Endothelial cell (in vitro differentiated cells): ENCODE measurements around the gene RARA. TPM values are rescaled to one million over a fixed set of nuclear protein-coding genes. Genes with fewer than 3 reads are reported as not detected.

Experiments
- DNase-seq: peaks from one replicate; pipeline ENCODE4 v3.0.0; 2021; ENCODE audit warnings: low spot score
- H3K27ac Mint-ChIP-seq: one replicate; pipeline ENCODE4 v1.8.0; 2021; ENCODE audit warnings: mixed read lengths, inconsistent platforms; ENCODE audit not compliant: unreplicated experiment
- H3K27me3 Mint-ChIP-seq: one replicate; pipeline ENCODE4 v1.8.0; 2021; ENCODE audit warnings: mild to moderate bottlenecking, moderate library complexity, mixed read lengths, inconsistent platforms; ENCODE audit not compliant: unreplicated experiment
- H3K36me3 Mint-ChIP-seq: one replicate; pipeline ENCODE4 v1.8.0; 2021; ENCODE audit warnings: mild to moderate bottlenecking, low read depth, mixed read lengths, inconsistent platforms; ENCODE audit not compliant: unreplicated experiment
- H3K4me1 Mint-ChIP-seq: one replicate; pipeline ENCODE4 v1.8.0; 2021; ENCODE audit warnings: mild to moderate bottlenecking, mixed read lengths, inconsistent platforms; ENCODE audit not compliant: unreplicated experiment
- H3K4me3 Mint-ChIP-seq: one replicate; pipeline ENCODE4 v1.8.0; 2021; ENCODE audit warnings: mild to moderate bottlenecking, mixed read lengths, inconsistent platforms; ENCODE audit not compliant: unreplicated experiment
- H3K9me3 Mint-ChIP-seq: one replicate; pipeline ENCODE4 v1.8.0; 2021; ENCODE audit warnings: mixed read lengths, inconsistent platforms; ENCODE audit not compliant: unreplicated experiment
- CTCF ChIP-seq: fragments of 200-600 bp; sonication (generic); IDR thresholded peaks from one replicate; pipeline ENCODE4 v1.5.0; 2021; ENCODE audit warnings: antibody characterized with exemption; ENCODE audit not compliant: unreplicated experiment
- total RNA-seq: library from RNA; stranded (reverse); fragmentation: NEBNext Ultra II Directional; extraction: Animal tissue kit (Norgen Biotek cat#: 25700); gene quantifications from one replicate; pipeline ENCODE4 v1.2.1, GENCODE V29; 2021; ENCODE audit not compliant: unreplicated experiment

The RARA gene
- total RNA-seq, 1 donor from 2014 or later: 42.8 TPM

DNA sequence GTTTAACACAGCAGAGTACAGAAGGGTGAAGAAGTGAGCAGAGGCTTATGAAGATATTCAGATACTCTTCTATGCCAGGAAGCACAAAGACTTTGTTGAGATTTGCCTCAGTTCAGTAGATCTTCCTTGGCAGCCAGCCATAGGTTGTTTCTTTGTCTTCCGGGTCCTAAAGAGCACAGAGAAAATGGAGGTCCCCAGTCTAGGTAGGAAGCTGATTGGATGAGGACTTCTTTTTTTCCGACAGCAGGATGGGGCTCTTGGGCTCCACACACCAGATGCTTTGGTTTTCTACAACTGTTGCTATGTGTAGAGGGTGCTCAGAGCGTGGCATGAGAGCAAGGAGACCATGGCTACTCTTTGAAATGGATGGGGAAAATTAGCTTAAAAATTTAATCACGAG is 29.6 kb upstream of the RARA start:
- DNase-seq: no peak
- no peak for TF ChIP-seq CTCF
- Mint-ChIP-seq H3K36me3 (peaks cover 36% of the 10 kb centered on the region), H3K4me1 (no peaks in the 10 kb centered on the region), H3K27ac (no peak overlapping the region), H3K4me3 (no peak overlapping the region), H3K9me3 (no peaks in the 10 kb centered on the region), H3K27me3 (peaks cover 2% of the 10 kb centered on the region)

GRCh38 chr17:40281663-40282062 is 27.3 kb upstream of the RARA start:
- H3K9me3 Mint-ChIP-seq: no peaks in the 10 kb centered on the region
- H3K4me3 Mint-ChIP-seq: no peak overlapping the region
- DNase-seq: no peak
- no peak overlapping the region for H3K27ac Mint-ChIP-seq
- peaks cover 29% of the 10 kb centered on the region for H3K36me3 Mint-ChIP-seq
- no peak for TF ChIP-seq CTCF
- H3K4me1 Mint-ChIP-seq: no peaks in the 10 kb centered on the region
- peaks cover 2% of the 10 kb centered on the region for H3K27me3 Mint-ChIP-seq

DNA sequence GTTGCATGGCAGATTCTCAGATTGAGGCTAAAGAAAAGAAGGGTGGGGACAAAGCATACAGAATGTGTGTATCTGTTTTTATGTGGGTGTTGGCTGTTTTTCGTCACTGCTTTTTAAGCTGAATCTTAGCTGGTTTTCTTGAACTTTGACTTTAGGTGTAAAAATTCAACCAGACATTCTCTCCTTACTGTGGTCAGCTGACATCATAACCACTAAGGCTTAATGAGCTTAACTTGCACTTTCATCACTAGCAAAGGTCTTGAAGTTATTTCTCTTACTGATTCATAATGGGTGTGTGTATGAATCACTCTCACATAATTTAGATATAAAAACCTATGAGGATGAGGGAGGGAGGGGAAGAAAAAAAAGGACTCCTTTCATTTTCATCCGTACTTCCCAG is 25.3 kb upstream of the RARA start:
- Mint-ChIP-seq H3K4me1 (peaks cover 6% of the 10 kb centered on the region), H3K36me3 (peaks cover 18% of the 10 kb centered on the region), H3K27me3 (peaks cover 8% of the 10 kb centered on the region), H3K4me3 (no peak overlapping the region), H3K9me3 (no peaks in the 10 kb centered on the region), H3K27ac (no peak overlapping the region)
- no peak for TF ChIP-seq CTCF
- DNase-seq: no peak

DNA sequence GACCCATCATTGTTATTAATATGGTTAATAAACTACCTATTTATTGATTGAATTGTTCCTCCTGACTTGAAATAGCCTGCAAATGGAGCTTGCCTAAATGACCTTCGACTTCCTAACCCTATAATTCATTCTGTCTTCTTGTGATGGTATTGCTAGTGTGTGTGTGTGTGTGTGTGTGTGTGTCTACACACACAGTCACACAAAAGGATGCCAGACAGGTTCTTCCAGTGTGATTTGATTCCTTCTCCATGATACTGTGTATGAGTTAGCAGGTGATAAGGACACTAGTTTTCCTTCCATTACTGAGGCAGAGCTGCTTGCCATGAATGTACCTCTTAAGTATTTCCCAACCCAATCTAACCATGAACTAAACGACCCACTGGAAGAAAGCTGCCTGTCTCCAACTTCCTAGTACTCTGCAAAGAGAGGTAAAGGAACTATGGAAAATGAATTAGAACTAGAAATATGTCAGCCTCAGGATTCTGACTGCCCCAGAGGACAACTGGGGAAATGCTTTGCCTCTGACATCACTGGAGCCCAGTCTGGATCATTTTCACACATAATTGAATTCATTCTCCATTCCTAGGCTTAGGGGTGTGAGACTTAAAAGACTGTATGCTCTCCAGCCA is 24.8 kb upstream of the RARA start:
- Mint-ChIP-seq H3K27me3 (peaks cover 8% of the 10 kb centered on the region), H3K36me3 (peaks cover 14% of the 10 kb centered on the region), H3K9me3 (no peaks in the 10 kb centered on the region), H3K4me3 (no peak overlapping the region), H3K27ac (peak overlapping the region; percentile 5), H3K4me1 (peaks cover 6% of the 10 kb centered on the region)
- DNase-seq: no peak
- TF ChIP-seq CTCF: no peak

- Mint-ChIP-seq H3K36me3 (peaks cover 3% of the 10 kb centered on the region), H3K4me3 (no peak overlapping the region), H3K4me1 (peaks cover 6% of the 10 kb centered on the region), H3K9me3 (no peaks in the 10 kb centered on the region), H3K27me3 (peaks cover 7% of the 10 kb centered on the region), H3K27ac (no peak overlapping the region)
- no peak for TF ChIP-seq CTCF
- DNase-seq: no peak
These were observed 22.5 kb upstream of the RARA start for GRCh38 chr17:40286473-40286872.
